Upper lobe of left lung (tissue), 6 donors: ENCODE results near the gene SRSF1. TPM values are rescaled to one million over a fixed set of nuclear protein-coding genes. Genes with fewer than 3 reads are reported as not detected.
"Not testable (repeated sequence)": the region's sequence is repeated elsewhere in the genome, so short reads cannot be mapped to it uniquely, and the experiment has no call there.

Experiments
- ATAC-seq, 2 donors: fragments of 200-7000 bp; cut with Tn5 transposase; one replicate each; pipeline ENCODE4 v1.9.1; 2022; ENCODE audit warnings: mild to moderate bottlenecking in 2 of 2, moderate library complexity in 2 of 2; ENCODE audit not compliant: low FRiP score in 2 of 2
- DNase-seq, 2 donors: peaks; one replicate each; pipeline ENCODE4 v3.0.0-alpha.2; 2019 to 2020
- H3K27ac ChIP-seq, 4 donors: fragments of 200-600 bp; sonication (generic); one replicate each; pipeline ENCODE4 v1.5.1; 2016 to 2019
- H3K27me3 ChIP-seq, 4 donors: fragments of 200-600 bp; sonication (generic); one replicate each; pipeline ENCODE4 v1.5.1; 2017 to 2019
- H3K36me3 ChIP-seq, 4 donors: fragments of 200-600 bp; sonication (generic); one replicate each; pipeline ENCODE4 v1.5.1; 2016 to 2019
- H3K4me1 ChIP-seq, 4 donors: fragments of 200-600 bp; sonication (generic); one replicate each; pipeline ENCODE4 v1.5.1; 2018 to 2019
- H3K4me3 ChIP-seq, 4 donors: fragments of 200-600 bp; sonication (generic); one replicate each; pipeline ENCODE4 v1.5.1; 2017 to 2019; ENCODE audit warnings: mild to moderate bottlenecking in 2 of 4, moderate library complexity in 1 of 4
- H3K9me3 ChIP-seq, 4 donors: fragments of 200-600 bp; sonication (generic); one replicate each; pipeline ENCODE4 v1.5.1; 2018 to 2019
- EP300 ChIP-seq, 4 donors: sonication (generic); formaldehyde crosslinking; IDR thresholded peaks; one replicate each; pipeline ENCODE4 v1.5.1; 2017; ENCODE audit warnings: antibody characterized with exemption in 4 of 4, control low read depth in 2 of 4
- POLR2A ChIP-seq, 4 donors: fragments of 450-650 bp; IDR thresholded peaks; one replicate each; pipeline ENCODE4 v1.5.1; 2016 to 2017; ENCODE audit warnings: antibody characterized with exemption in 4 of 4, mild to moderate bottlenecking in 2 of 4
- POLR2AphosphoS5 ChIP-seq, 2 donors: sonication (generic); formaldehyde crosslinking; IDR thresholded peaks; one replicate each; pipeline ENCODE4 v1.5.1; 2017; ENCODE audit warnings: antibody characterized with exemption in 2 of 2
- WGBS, 2 donors: methylation state at CpG; one replicate each; pipeline ENCODE4 v1.1.5; 2017 to 2018; 5-methylcytosine and 5-hydroxymethylcytosine counted together
- total RNA-seq, 6 donors: library from RNA; depleted of rRNA in 4 of 6; stranded (reverse); fragments of >200 nt in 4 of 6; gene quantifications; one replicate each; pipeline versions ENCODE4 v1.1.0 to v1.2.1, GENCODE V29; 2016 to 2021
- TF ChIP-seq, protein P1 (sequence below), 6 experiments: fragments of 450-650 bp in 4 of 6; fragments of 200-600 bp in 2 of 6; sonication (generic) in 2 of 6; IDR thresholded peaks; one replicate each; pipeline ENCODE4 v1.5.1; 2016 to 2019; ENCODE audit warnings: antibody characterized with exemption in 6 of 6
- donor health status: DM: no; HTN: no; CAD: no; lungs with moderate emphysema.
- donor health status: DM: no; HTN: yes; CAD: no; lungs with severe emphysema.

Gene SRSF1
- total RNA-seq, 6 donors from 2014 or later = 109 to 393 (median 160) TPM

DNA sequence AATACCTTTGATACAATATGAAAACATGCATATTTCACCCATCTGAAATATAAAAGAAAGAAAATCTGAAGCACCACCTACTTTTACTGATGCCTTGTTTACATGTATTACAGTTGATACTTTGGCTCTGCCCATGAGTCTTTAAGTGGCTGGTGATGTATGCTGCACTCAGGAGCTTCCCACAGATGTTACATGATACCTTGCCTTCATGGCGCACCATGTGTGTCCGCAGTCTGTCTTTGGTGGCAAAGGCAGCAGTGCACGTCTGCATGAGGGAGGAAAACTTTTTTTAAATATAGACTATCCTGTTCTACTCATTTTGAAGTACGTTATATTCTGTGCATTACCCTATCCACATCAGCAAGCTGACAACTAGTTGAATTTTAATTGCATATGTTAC is 26.5 kb downstream of the SRSF1 start:
- 84 to 87% methylated on average over 4 of the region's 4 CpGs for WGBS, 2 donors

GRCh38 chr17:57979076-57979475 is 28.0 kb downstream of the SRSF1 start:
- TF ChIP-seq POLR2A (IDR thresholded peaks at IDR 0.05) (no peak), EP300 (IDR thresholded peaks at IDR 0.05) (no peak), POLR2AphosphoS5 (IDR thresholded peaks at IDR 0.05) (no peak)
- TF ChIP-seq, protein P1, sequence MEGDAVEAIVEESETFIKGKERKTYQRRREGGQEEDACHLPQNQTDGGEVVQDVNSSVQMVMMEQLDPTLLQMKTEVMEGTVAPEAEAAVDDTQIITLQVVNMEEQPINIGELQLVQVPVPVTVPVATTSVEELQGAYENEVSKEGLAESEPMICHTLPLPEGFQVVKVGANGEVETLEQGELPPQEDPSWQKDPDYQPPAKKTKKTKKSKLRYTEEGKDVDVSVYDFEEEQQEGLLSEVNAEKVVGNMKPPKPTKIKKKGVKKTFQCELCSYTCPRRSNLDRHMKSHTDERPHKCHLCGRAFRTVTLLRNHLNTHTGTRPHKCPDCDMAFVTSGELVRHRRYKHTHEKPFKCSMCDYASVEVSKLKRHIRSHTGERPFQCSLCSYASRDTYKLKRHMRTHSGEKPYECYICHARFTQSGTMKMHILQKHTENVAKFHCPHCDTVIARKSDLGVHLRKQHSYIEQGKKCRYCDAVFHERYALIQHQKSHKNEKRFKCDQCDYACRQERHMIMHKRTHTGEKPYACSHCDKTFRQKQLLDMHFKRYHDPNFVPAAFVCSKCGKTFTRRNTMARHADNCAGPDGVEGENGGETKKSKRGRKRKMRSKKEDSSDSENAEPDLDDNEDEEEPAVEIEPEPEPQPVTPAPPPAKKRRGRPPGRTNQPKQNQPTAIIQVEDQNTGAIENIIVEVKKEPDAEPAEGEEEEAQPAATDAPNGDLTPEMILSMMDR (IDR thresholded peaks at IDR 0.05) = no peak
- Histone ChIP-seq H3K4me1 (peaks cover 33 to 43% (median 39%) of the 10 kb centered on the region in 4 donors), H3K27me3 (no peaks in the 10 kb centered on the region), H3K36me3 (peaks cover 39 to 81% (median 64%) of the 10 kb centered on the region in 4 donors), H3K27ac (no peak overlapping the region), H3K4me3 (no peak overlapping the region), H3K9me3 (no peaks in the 10 kb centered on the region)
- no peak for ATAC-seq
- no peak for DNase-seq
- WGBS, 2 donors = 76 to 90% methylated on average over 1 of the region's 1 CpG

More for the DNA sequence above, 26.5 kb downstream of the SRSF1 start:
- Histone ChIP-seq H3K9me3 (no peaks in the 10 kb centered on the region), H3K4me1 (peaks cover 39 to 46% (median 43%) of the 10 kb centered on the region in 4 donors), H3K27ac (no peak overlapping the region), H3K4me3 (no peak overlapping the region), H3K36me3 (peaks cover 36 to 67% (median 53%) of the 10 kb centered on the region in 4 donors), H3K27me3 (no peaks in the 10 kb centered on the region)
- ATAC-seq = no peak
- no peak for DNase-seq
- no peak for TF ChIP-seq EP300 (IDR thresholded peaks at IDR 0.05)
- TF ChIP-seq, protein P1 (IDR thresholded peaks at IDR 0.05) = no peak
- TF ChIP-seq POLR2AphosphoS5 (IDR thresholded peaks at IDR 0.05) = no peak
- TF ChIP-seq POLR2A (IDR thresholded peaks at IDR 0.05) = no peak

DNA sequence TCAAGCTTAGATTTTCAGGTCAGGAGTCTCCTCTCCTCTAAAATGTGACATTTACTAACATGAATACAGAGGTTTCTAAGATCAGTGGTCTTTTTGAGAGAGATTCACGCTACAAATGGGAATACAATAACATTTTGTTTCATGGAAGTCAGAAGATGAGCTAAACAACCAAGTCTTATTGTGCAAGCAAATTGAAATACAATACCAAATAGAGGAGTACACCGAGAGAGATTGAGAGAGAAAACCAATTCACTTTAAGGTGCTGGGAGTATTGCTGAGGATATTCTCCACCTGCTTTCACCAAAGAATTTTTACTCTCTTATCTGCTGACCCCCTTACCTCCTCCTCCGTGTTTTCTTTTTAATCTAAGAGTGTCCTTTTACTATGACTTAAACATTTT is 30.5 kb downstream of the SRSF1 start:
- no peaks in the 10 kb centered on the region for H3K27me3 ChIP-seq
- H3K27ac ChIP-seq = no peak overlapping the region
- H3K4me3 ChIP-seq = no peak overlapping the region
- WGBS, 2 donors = 83 to 92% methylated on average over 3 of the region's 3 CpGs
- ATAC-seq (no peak), DNase-seq (no peak)
- no peaks in the 10 kb centered on the region for H3K9me3 ChIP-seq
- peaks cover 13 to 18% (median 15%) of the 10 kb centered on the region in 4 donors for H3K4me1 ChIP-seq
- peaks cover 42 to 97% (median 74%) of the 10 kb centered on the region in 4 donors for H3K36me3 ChIP-seq
- TF ChIP-seq POLR2A (IDR thresholded peaks at IDR 0.05) (no peak), POLR2AphosphoS5 (IDR thresholded peaks at IDR 0.05) (no peak), EP300 (IDR thresholded peaks at IDR 0.05) (no peak)
- TF ChIP-seq, protein P1 (IDR thresholded peaks at IDR 0.05) = no peak

DNA sequence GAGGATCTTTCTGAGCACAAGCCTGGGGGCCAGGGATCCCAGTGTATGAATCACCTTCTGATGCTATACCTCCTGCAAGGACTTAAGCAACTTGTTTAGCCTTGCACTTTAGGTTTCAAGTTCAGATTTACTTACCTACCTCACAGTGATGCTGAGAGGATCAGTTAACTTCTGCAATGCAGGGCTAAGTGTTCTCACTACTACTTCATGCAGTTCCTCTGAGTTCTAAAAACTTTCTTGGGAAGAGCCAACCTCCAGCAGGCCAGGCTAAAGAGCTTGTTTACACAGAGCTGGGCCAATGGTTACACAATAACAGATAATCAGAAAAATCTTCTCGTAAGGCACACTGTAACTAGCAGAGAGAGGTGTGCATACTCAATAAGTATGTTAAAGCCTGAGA is 32.0 kb downstream of the SRSF1 start:
- Histone ChIP-seq H3K27ac (peak overlapping the region; percentile 12 to 64 (median 48)), H3K9me3 (no peaks in the 10 kb centered on the region), H3K4me3 (no peak overlapping the region), H3K36me3 (peaks cover 38 to 85% (median 66%) of the 10 kb centered on the region in 4 donors), H3K27me3 (no peaks in the 10 kb centered on the region), H3K4me1 (peaks cover 12 to 15% (median 13%) of the 10 kb centered on the region in 4 donors)
- WGBS, 2 donors = 29 to 44% methylated on average over 1 of the region's 1 CpG
- peak; percentile 42 to 63 for ATAC-seq
- no peak for DNase-seq
- TF ChIP-seq, protein P1 (IDR thresholded peaks at IDR 0.05) = no peak
- TF ChIP-seq EP300 (IDR thresholded peaks at IDR 0.05) = no peak
- no peak for TF ChIP-seq POLR2A (IDR thresholded peaks at IDR 0.05)
- TF ChIP-seq POLR2AphosphoS5 (IDR thresholded peaks at IDR 0.05) = no peak

GRCh38 chr17:57974053-57974824 is 32.8 kb downstream of the SRSF1 start:
- Histone ChIP-seq H3K27ac (peak overlapping the region in 3 of 4 donors; percentile 12 to 54 (median 41)), H3K4me1 (peaks cover 12 to 15% (median 13%) of the 10 kb centered on the region in 4 donors), H3K36me3 (peaks cover 33 to 77% (median 59%) of the 10 kb centered on the region in 4 donors)
- not testable (repeated sequence) for H3K4me3 ChIP-seq, DNase-seq, ATAC-seq, H3K27me3 ChIP-seq, H3K9me3 ChIP-seq
- 85 to 86% methylated on average over 4 of the region's 4 CpGs for WGBS, 2 donors
